ENCODE measurements around the gene SIDT2. TPM values are rescaled to one million over a fixed set of nuclear protein-coding genes. Genes with fewer than 3 reads are reported as not detected.

Gene SIDT2
- total and polyA plus RNA-seq, 2 of the 4 experiments (the other 2 are of a cell fraction) = 7.3 to 30.3 TPM

GRCh38 chr11:117187007-117187406 is 8.5 kb downstream of the SIDT2 start:
- no peak for ATAC-seq (ENCODE audit: low read depth)
- H2BK20ac ChIP-seq (ENCODE audit: low read depth, low read length) = no peak overlapping the region
- no peak overlapping the region for H3K14ac ChIP-seq (replicated peaks; ENCODE audit: low read depth, low read length)
- TF ChIP-seq FOS (IDR thresholded peaks at IDR 0.05; ENCODE audit: low read depth, low read length) = no peak
- no peak for TF ChIP-seq RFX5 (IDR thresholded peaks at IDR 0.05; ENCODE audit: low read depth, low read length)
- TF ChIP-seq RAD21 (IDR thresholded peaks at IDR 0.05; ENCODE audit: low read length) = no peak
- TF ChIP-seq MAFK (IDR thresholded peaks at IDR 0.05; ENCODE audit: low read depth, low read length) = no peak
- TF ChIP-seq CHD1 (IDR thresholded peaks at IDR 0.05; ENCODE audit: low read depth, low read length) = no peak
- no peak for TF ChIP-seq NFE2L2 (IDR thresholded peaks at IDR 0.05; ENCODE audit: low read depth, low read length)
- TF ChIP-seq CEBPB (IDR thresholded peaks at IDR 0.05; ENCODE audit: low read depth, low read length) = no peak
- no peak for TF ChIP-seq ELK1 (IDR thresholded peaks at IDR 0.05; ENCODE audit: borderline replicate concordance, low read depth, low read length)
- TF ChIP-seq RCOR1 (IDR thresholded peaks at IDR 0.05; ENCODE audit: insufficient replicate concordance, low read length) = no peak
- TF ChIP-seq SMC3 (IDR thresholded peaks at IDR 0.05; ENCODE audit: low read depth, low read length) = no peak
- no peak for TF ChIP-seq MAZ (IDR thresholded peaks at IDR 0.05; ENCODE audit: borderline replicate concordance, low read depth, low read length)
- no peak for TF ChIP-seq BHLHE40 (IDR thresholded peaks at IDR 0.05; ENCODE audit: low read depth, low read length)
- no peak for TF ChIP-seq MXI1 (IDR thresholded peaks at IDR 0.05; ENCODE audit: borderline replicate concordance, low read depth, low read length)
- WGBS, 2 experiments (ENCODE audit: extremely low coverage in 2 of 2, insufficient read length in 1 of 2) = 60% methylated on average over 1 of the region's 6 CpGs; no CpG with 5 or more reads in 1 of the 2 experiments
- H3K4me2 ChIP-seq (ENCODE audit: low read depth, low read length) = no peak overlapping the region
- H3K36me3 ChIP-seq (ENCODE audit: control insufficient read depth, insufficient read depth, low read length) = peaks cover 67% of the 10 kb centered on the region
- no peak overlapping the region for H4K8ac ChIP-seq (ENCODE audit: low read depth in 2 of 2, low read length in 2 of 2)
- H3K9ac ChIP-seq (ENCODE audit: low read depth, low read length) = no peak overlapping the region
- no peak overlapping the region for H3K56ac ChIP-seq (ENCODE audit: extremely low read depth, insufficient read depth, low read length)
- no peaks in the 10 kb centered on the region for H3K9me3 ChIP-seq (ENCODE audit: control insufficient read depth, insufficient read depth, low read length)
- intact Hi-C loops (cut with micrococcal nuclease) = no loop called here
- no peak overlapping the region for H2AK9ac ChIP-seq (replicated peaks; ENCODE audit: low read depth, low read length, poor library complexity)
- no peak overlapping the region for H3K27ac ChIP-seq (ENCODE audit: insufficient read depth, low read length)
- POLR2A ChIA-PET (ENCODE audit: unreplicated experiment) = no interaction called here
- no peak overlapping the region for H2AK5ac ChIP-seq (ENCODE audit: low read depth, low read length)
- CTCF ChIA-PET = no interaction called here
- H3K4me1 ChIP-seq (ENCODE audit: control insufficient read depth, insufficient read depth, low read length) = no peaks in the 10 kb centered on the region
- H3K27me3 ChIP-seq (ENCODE audit: control insufficient read depth, insufficient read depth, low read length) = no peaks in the 10 kb centered on the region
- H2BK15ac ChIP-seq (ENCODE audit: low read depth, low read length) = no peak overlapping the region
- no peak overlapping the region for H3K23ac ChIP-seq (ENCODE audit: low read depth, low read length)
- H4K20me1 ChIP-seq (ENCODE audit: insufficient read depth, low read length) = no peaks in the 10 kb centered on the region
- no peak overlapping the region for H3K18ac ChIP-seq (ENCODE audit: low read depth, low read length)
- H4K91ac ChIP-seq (ENCODE audit: insufficient read depth, low read depth, low read length) = no peak overlapping the region
- H3K4me3 ChIP-seq (ENCODE audit: insufficient read depth, low read depth, low read length) = no peak overlapping the region
- H4K5ac ChIP-seq (ENCODE audit: low read depth, low read length) = no peak overlapping the region
- no peak overlapping the region for H3K4ac ChIP-seq (ENCODE audit: low read depth, low read length)
- in situ Hi-C loops (cut with MboI; ENCODE audit: low sequenced_read_pairs) = no loop called here
- DNase-seq = no peak
- no peak overlapping the region for H2BK5ac ChIP-seq (ENCODE audit: low read depth, low read length, poor library complexity, severe bottlenecking)
- dilution Hi-C loops (cut with HindIII; ENCODE audit: low sequenced_read_pairs, unreplicated experiment) = no loop called here
- H3K79me1 ChIP-seq (ENCODE audit: low read depth in 1 of 2, low read length in 2 of 2) = no peaks in the 10 kb centered on the region
- no peak overlapping the region for H2BK120ac ChIP-seq (ENCODE audit: low read depth, low read length)
- H2AFZ ChIP-seq (replicated peaks; ENCODE audit: low read length, poor library complexity) = no peak overlapping the region
- no TSS peak for BruUV-seq (replicated peaks)
- 0 out of 2 replicates have a peak, but pooled peaks cover 4% of the 10 kb centered on the region for H3K9me1 ChIP-seq (ENCODE audit: insufficient read depth, low read length)
